ENCODE data around the gene ALKBH5.

GRCh38 chr17:18187226-18187625, 3.6 kb downstream of the ALKBH5 start:
- TF ChIP-seq CTCF (conservative IDR thresholded peaks at IDR 0.05; ENCODE audit: low read length): no peak
- no peak for TF ChIP-seq EZH2phosphoT487 (IDR thresholded peaks at IDR 0.05; ENCODE audit: borderline replicate concordance, low read depth, low read length)

Measured in OCI-LY7 (cell line).